OCI-LY1 (cell line): ENCODE measurements around the gene EIF2D.

Experiments used
- CTCF ChIP-seq: fragments of 200-600 bp; sonication (generic), shearing (Covaris generic); IDR thresholded peaks from 2 replicates; pipeline ENCODE4 v1.5.1; 2017; ENCODE audit warnings: mild to moderate bottlenecking, antibody characterized with exemption, low read length, moderate library complexity, mixed read lengths
- EZH2 ChIP-seq: fragments of 200-600 bp; sonication (generic), shearing (Covaris generic); IDR thresholded peaks from 2 replicates; pipeline ENCODE4 v1.8.0; 2017; ENCODE audit warnings: borderline replicate concordance, mixed run types, mild to moderate bottlenecking, antibody characterized with exemption, low read length, moderate library complexity, mixed read lengths

- no peak for TF ChIP-seq CTCF
- TF ChIP-seq EZH2 = no peak
Observed at GRCh38 chr1:206555473-206555935, 56.8 kb downstream of the EIF2D start.
